CD4-positive, alpha-beta T cell treated with Interleukin-6 for 4 hours (primary cell): ENCODE results near the gene SUMO4.

Source experiments
- DNase-seq: peaks from one replicate; pipeline ENCODE4 v3.0.0-alpha.2; 2020; ENCODE audit warnings: mixed read lengths

SUMO4 gene

DNA sequence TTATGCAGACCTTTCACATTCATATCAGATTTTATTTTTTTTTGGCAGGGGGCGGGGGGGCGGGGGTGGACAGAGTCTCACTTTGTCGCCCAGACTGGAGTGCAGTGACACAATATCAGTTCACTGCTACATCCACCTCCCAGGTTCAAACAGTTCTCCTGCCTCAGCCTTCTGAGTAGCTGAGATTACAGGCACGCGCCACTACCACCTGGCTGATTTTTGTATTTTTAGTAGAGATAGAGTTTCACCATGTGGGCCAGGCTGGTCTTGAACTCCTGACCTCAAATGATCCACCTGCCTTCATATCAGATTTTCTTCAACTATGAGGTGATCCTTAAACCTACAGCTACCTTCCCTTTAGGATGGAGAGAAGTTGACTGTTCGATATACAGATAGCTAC lies 8.0 kb upstream of the SUMO4 start:
- DNase-seq, result no peak

- no peak for DNase-seq
Measured at GRCh38 chr6:149392535-149392934, 7.5 kb upstream of the SUMO4 start.

- no peak for DNase-seq
Measured at GRCh38 chr6:149393002-149393679, 6.9 kb upstream of the SUMO4 start.

- DNase-seq, result no peak
Measured at GRCh38 chr6:149395185-149395584, 4.9 kb upstream of the SUMO4 start.

DNA sequence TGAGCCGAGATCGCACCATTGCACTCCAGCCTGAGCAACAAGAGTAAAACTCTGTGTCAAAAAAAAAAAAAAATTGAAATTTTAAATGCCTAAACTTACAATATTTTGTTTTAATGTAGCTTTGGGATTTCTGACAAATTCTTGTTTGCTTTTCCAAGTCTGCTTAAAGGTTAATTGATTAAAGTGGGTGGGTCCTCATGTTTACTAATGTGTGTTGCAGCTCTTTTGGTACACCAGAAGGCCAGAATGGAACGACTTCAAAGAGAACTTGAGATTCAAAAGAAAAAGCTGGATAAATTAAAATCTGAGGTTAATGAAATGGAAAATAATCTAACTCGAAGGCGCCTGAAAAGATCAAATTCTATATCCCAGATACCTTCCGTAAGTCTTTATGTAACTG lies 2.7 kb upstream of the SUMO4 start:
- no peak for DNase-seq

DNA sequence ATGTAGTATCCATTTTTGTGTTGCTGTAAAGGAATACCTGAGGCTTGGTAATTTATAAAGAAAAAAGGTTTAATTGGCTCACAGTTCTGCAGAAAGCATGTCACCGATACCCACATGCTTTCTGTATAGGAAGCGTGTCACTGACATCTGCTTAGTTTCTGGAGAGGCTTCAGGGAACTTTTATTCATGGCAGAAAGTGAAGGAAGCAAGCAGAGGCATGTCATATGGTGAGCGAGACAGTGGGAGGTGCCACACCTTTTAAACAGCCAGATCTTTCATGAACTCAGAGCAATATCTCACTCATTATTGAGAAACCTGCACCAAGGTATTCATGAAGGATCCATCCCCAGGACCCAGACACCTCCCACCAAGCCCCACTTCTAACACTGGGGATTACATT lies 3.5 kb downstream of the SUMO4 start:
- no peak for DNase-seq

GRCh38 chr6:149405823-149406765 lies 6.0 kb downstream of the SUMO4 start:
- DNase-seq, result no peak

DNA sequence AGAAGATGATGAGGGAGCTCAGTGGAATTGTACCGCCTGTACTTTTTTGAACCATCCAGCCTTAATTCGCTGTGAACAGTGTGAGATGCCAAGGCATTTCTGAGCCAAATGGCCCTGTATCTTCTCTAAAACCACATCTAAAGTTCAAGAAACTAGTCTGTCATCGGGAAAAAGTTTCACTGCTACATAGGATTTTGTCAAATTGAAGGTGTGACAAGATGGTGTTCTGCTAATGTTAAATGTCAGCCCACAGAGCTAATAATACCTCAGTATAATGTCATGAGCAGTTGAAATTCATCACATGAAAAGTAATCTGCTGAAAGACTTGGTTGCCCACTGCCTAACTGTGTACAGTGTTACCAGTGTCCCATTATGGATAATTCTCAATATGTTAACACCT lies 9.6 kb downstream of the SUMO4 start:
- no peak for DNase-seq

DNA sequence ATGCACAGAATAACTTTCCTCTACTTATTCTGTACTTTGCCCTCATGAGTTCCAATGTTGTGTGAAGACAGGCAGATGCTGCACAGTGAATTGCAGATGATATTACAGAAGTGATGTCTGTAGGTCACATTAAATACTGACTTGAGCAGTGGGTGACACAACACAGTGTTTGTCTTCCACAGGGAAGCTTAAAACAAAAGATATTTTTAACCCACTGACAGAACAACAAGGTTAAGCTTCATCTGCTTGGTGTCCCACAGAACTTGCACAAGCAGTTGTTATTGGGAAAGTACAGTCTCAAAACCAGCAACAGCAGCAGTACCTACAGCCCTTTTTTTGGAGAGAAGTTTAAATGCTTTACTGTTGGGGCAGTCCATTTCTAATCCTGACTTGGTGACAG lies 10.5 kb downstream of the SUMO4 start:
- DNase-seq, result no peak

- no peak for DNase-seq
Measured at GRCh38 chr6:149414009-149414408, 13.9 kb downstream of the SUMO4 start.

GRCh38 chr6:149414821-149415220 lies 14.8 kb downstream of the SUMO4 start:
- DNase-seq, result no peak

GRCh38 chr6:149419696-149420404 lies 19.8 kb downstream of the SUMO4 start:
- DNase-seq, result no peak

GRCh38 chr6:149421132-149421531 lies 21.1 kb downstream of the SUMO4 start:
- no peak for DNase-seq

- no peak for DNase-seq
Measured at GRCh38 chr6:149422581-149422980, 22.5 kb downstream of the SUMO4 start.

DNA sequence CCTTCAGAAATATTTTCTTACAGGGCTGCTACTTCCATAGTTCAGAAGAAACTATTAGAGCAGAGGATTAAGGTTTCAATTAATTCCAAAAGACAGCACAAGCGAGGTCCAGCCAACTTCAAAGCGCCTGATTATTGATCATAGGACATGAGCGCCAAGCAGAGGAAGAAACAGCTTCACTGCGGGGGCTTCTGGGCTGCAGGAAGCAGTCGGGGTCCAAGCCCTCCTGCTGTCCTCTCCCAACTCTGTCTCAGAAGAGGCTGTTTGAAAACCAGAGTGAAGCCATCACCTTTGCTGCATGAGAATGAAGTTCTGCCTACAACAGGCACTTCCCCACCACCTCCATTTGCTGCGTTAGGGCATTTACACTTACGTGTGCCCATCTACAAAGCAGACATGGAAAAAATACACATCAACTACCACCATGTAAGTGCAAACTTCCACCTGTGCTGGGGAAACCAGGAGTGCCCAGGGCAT lies 23.9 kb downstream of the SUMO4 start:
- no peak for DNase-seq

DNA sequence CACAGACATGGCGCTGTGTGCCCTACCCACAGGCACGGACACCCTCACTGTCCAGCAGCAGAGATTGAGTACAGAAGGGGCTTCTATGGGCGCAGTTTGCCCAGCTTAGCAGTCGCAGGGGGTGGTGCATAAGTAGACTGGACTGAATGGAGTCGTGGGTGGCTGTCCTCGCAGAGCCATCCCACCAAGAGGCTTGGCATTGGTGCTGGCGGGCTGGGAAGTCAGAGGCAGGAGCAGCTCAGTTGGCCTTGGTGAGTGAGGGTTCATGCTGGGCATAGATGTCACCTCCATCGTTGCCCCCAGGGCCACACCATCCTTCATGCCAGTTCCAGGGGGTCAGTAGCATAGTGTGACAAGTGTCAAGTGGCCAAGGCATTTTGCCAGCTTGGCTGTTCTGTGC lies 25.2 kb downstream of the SUMO4 start:
- no peak for DNase-seq

DNA sequence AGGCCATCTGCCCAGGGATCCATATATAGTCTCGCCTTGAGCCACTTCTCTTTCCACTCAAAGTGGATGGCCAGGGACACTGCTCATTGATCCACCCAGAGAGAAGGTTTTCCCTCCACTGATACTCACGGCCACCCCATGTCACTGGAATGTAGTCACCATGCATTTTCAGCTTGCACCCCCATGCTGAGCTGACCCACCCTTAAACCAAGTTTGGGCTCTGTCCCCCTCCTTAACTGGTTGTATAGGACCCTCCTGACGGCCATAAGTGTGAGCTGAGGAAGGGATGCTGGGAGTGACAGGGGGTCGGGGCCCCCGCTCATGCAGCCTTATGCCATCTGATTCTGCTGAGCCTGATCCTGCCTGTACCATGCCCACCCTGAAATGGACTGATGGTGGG lies 25.7 kb downstream of the SUMO4 start:
- no peak for DNase-seq

DNA sequence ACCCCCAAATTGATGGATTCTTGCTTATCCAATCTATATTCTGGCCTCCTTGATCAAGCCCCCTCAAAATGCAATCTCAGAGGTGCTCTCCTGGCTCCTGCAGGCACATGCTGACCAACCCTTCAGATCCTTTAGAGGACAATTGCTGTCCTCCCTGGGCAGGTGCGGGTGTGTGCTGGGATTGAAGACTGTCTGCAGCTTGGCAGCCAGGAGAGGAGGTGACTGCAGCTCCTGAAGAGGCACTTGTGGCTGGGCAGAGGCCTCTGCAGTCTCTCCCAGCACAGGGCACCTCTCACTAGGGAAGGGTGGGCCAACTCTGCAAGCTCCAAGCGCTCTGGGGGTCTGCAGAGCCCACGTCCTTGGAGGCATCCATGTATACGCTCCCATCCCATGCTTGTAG lies 28.5 kb downstream of the SUMO4 start:
- no peak for DNase-seq

DNA sequence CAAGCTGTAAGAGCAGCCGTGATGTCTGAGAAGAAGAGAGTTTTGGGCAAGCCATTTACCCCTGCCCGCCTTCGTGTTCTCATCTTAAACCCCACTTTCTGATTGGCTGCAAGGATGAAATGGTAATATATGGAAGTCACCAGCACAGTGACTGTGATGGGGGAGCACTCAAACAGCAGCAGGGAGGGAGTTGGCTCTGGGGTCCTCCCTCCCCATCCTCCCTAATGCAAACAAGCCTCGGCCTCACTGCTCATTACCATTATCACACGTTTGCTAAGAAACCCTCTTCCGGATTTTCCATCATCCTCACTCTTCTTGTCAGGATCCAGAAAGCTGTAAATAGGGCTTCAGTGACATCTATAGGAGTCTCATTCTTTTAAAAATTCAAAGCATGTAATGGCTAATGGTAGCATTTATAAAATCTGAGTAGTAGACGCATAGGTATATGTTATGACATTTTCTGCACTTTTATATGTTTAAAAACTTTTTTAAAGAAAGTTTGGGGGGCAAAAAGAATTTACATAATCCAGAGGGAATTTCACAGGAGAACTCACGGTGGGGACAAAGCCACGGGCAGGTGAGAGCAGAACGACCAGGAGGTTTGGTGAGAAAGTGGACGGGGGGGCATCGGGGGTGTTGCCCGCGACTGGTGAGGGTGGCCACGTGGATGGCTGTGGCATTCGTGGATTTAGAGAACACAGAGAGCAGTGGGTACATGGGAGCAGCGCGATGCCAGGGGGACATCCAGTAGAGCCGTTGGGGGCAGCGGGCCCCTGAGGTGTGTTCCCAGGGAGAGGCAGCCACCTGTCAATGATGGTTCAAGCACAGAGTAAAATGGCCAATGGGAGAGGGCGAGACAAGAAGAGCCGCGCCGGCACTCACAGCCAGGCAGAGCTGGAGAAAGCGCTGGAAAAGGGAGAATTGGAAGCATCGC lies 29.6 kb downstream of the SUMO4 start:
- DNase-seq, result no peak

- peak; percentile 92 for DNase-seq
Measured at GRCh38 chr6:149431905-149432775, 32.1 kb downstream of the SUMO4 start.

DNA sequence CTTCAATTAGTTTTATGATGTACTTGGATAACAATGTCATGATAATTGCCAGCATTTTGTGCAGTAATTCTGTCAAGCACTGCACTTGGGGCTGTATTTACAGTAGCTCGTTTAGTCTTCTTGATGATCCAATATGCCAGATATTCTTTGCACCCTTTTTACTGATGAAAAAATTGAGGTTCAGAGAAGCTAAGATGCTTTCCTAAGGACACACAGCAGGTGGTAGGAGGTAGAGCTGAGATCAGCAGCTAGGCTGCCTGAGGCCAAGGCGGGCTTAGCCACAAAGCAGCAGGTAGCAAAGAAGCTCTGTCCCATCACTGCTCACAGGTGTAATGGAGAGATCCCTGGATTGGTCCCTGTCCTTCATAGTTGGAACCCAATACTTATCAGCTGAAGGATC lies 33.3 kb downstream of the SUMO4 start:
- no peak for DNase-seq
